Spleen (tissue), 7 donors: ENCODE measurements around the gene TMX1.

Experiments used
- POLR2A ChIP-seq, 3 donors: fragments of 450-650 bp; IDR thresholded peaks; one replicate each; pipeline ENCODE4 v1.5.1; 2017; ENCODE audit warnings: antibody characterized with exemption in 3 of 3, mild to moderate bottlenecking in 1 of 3
- POLR2AphosphoS5 ChIP-seq, 3 donors: sonication (generic); formaldehyde crosslinking; IDR thresholded peaks; one replicate each; pipeline ENCODE4 v1.5.1; 2017; ENCODE audit warnings: antibody characterized with exemption in 3 of 3
- TF ChIP-seq, protein P1 (sequence below), 11 experiments: fragments of 200-600 bp in 7 of 11; fragments of 450-650 bp in 4 of 11; sonication (generic) in 4 of 11; IDR thresholded peaks in 8 of 11; conservative IDR thresholded peaks in 3 of 11; 1 replicate in 7 of 11; 2 replicates in 4 of 11; pipeline versions ENCODE4 v1.4.0 to v1.8.0; 2016 to 2021; ENCODE audit warnings: antibody characterized with exemption in 11 of 11, inconsistent platforms in 4 of 11, mild to moderate bottlenecking in 1 of 11
- donor health status: DM: no; HTN: no; CAD: no; lungs with moderate emphysema.
- donor health status: DM: no; HTN: no; CAD: no.
- donor health status: DM: no; HTN: no; CAD: no.

DNA sequence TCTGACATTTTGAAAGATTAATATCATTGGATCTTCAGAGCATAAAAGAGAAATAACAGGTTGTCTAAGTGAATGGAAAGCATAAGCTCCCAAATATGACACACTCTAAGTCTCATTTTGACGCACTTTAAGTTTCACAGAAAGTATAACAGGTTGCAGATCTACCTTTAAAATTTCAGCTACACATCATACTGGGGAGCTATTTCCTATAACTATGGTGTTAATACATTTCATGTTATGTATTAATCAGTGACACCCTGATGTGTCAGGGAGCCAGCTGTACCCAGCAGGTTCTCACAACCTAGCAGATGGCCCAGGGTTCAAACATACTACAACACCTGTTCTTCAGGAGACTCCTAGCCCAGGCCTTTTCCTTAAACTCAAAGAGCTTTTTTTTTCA, 31.1 kb upstream of the TMX1 start:
- TF ChIP-seq POLR2AphosphoS5 (IDR thresholded peaks at IDR 0.05) (no peak), POLR2A (IDR thresholded peaks at IDR 0.05) (no peak)
- TF ChIP-seq, protein P1, sequence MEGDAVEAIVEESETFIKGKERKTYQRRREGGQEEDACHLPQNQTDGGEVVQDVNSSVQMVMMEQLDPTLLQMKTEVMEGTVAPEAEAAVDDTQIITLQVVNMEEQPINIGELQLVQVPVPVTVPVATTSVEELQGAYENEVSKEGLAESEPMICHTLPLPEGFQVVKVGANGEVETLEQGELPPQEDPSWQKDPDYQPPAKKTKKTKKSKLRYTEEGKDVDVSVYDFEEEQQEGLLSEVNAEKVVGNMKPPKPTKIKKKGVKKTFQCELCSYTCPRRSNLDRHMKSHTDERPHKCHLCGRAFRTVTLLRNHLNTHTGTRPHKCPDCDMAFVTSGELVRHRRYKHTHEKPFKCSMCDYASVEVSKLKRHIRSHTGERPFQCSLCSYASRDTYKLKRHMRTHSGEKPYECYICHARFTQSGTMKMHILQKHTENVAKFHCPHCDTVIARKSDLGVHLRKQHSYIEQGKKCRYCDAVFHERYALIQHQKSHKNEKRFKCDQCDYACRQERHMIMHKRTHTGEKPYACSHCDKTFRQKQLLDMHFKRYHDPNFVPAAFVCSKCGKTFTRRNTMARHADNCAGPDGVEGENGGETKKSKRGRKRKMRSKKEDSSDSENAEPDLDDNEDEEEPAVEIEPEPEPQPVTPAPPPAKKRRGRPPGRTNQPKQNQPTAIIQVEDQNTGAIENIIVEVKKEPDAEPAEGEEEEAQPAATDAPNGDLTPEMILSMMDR (IDR thresholded peaks at IDR 0.05 in 8 of 11, conservative IDR thresholded peaks at IDR 0.05 in 3 of 11) = no peak
